Coronary artery (tissue), 2 donors: ENCODE results near the gene UBASH3A.

ENCODE experiments used
- DNase-seq: peaks from one replicate; pipeline ENCODE4 v3.0.0-alpha.2; 2017; ENCODE audit warnings: low spot score
- H3K27ac ChIP-seq, 2 donors: fragments of 200-600 bp; sonication (generic); one replicate each; pipeline ENCODE4 v1.5.1; 2016 to 2019
- H3K4me3 ChIP-seq: fragments of 200-600 bp; sonication (generic); 2 replicates; pipeline ENCODE4 v1.5.1; 2016; ENCODE audit warnings: mild to moderate bottlenecking, moderate library complexity
- CTCF ChIP-seq: fragments of 200-600 bp; sonication (generic); IDR thresholded peaks from one replicate; pipeline ENCODE4 v1.5.1; 2019; ENCODE audit warnings: antibody characterized with exemption

Gene UBASH3A

GRCh38 chr21:42423685-42424084, 20.0 kb downstream of the UBASH3A start:
- DNase-seq = no peak
- Histone ChIP-seq H3K4me3 (no peak overlapping the region), H3K27ac (no peak overlapping the region)
- no peak for TF ChIP-seq CTCF

GRCh38 chr21:42424914-42425541, 21.3 kb downstream of the UBASH3A start:
- no peak overlapping the region for H3K4me3 ChIP-seq
- TF ChIP-seq CTCF = no peak
- H3K27ac ChIP-seq = no peak overlapping the region
- no peak for DNase-seq

- Histone ChIP-seq H3K27ac (no peak overlapping the region), H3K4me3 (no peak overlapping the region)
- DNase-seq = no peak
- TF ChIP-seq CTCF = no peak
These were observed 21.9 kb downstream of the UBASH3A start for GRCh38 chr21:42425591-42425990.

GRCh38 chr21:42426424-42426823, 22.7 kb downstream of the UBASH3A start:
- Histone ChIP-seq H3K27ac (no peak overlapping the region), H3K4me3 (no peak overlapping the region)
- TF ChIP-seq CTCF = no peak
- no peak for DNase-seq

- no peak for TF ChIP-seq CTCF
- no peak for DNase-seq
- H3K4me3 ChIP-seq = no peak overlapping the region
- H3K27ac ChIP-seq = no peak overlapping the region
These were observed 23.3 kb downstream of the UBASH3A start for GRCh38 chr21:42426876-42427480.

GRCh38 chr21:42427809-42428419, 24.2 kb downstream of the UBASH3A start:
- DNase-seq = no peak
- H3K27ac ChIP-seq = no peak overlapping the region
- no peak overlapping the region for H3K4me3 ChIP-seq
- TF ChIP-seq CTCF = no peak

GRCh38 chr21:42429021-42429420, 25.3 kb downstream of the UBASH3A start:
- no peak for TF ChIP-seq CTCF
- no peak overlapping the region for H3K27ac ChIP-seq
- no peak overlapping the region for H3K4me3 ChIP-seq
- no peak for DNase-seq
